ENCODE data around the gene CDH20. TPM values are rescaled to one million over a fixed set of nuclear protein-coding genes. Genes with fewer than 3 reads are reported as not detected.
A peak's percentile ranks its signal among the peaks of the same experiment; 100 is the strongest.

Gene CDH20
- total RNA-seq, 1 donor: not detected

DNA sequence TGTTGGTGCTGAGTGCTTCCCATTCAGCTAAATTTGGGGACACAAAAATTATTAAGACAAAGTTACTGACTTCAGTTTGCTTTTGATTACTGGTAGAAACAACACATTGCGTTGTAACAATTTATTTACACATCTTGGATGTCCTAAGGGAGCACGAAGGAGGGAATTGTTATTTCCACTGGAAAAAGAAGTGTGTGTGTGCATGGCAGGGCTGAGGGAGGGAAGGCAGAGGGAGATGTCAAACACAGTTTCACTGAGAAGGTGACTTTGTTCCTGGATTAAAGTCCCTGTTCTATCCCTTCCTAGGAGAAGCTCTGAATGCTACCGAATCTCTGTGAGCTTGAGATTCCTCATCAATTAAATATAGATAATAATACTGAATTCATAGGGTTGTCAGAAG lies 3.8 kb upstream of the CDH20 start:
- peaks cover 22% of the 10 kb centered on the region for H3K27me3 ChIP-seq (ENCODE audit: insufficient read depth, low read length)
- TF ChIP-seq CTCF (IDR thresholded peaks at IDR 0.05; ENCODE audit: extremely low read depth, low read depth, low read length): no peak
- H3K27ac ChIP-seq (ENCODE audit: low read depth, low read length): no peak overlapping the region
- H3K9me3 ChIP-seq (ENCODE audit: low read depth, low read length): no peaks in the 10 kb centered on the region
- H4K20me1 ChIP-seq (ENCODE audit: insufficient read depth, low read length): no peaks in the 10 kb centered on the region
- H3K4me2 ChIP-seq (ENCODE audit: insufficient read depth, low read length): no peak overlapping the region
- H3K4me1 ChIP-seq (ENCODE audit: insufficient read depth, low read length): no peaks in the 10 kb centered on the region
- H3K4me3 ChIP-seq (ENCODE audit: insufficient read depth, low read length): no peak overlapping the region
- no peaks in the 10 kb centered on the region for H3K36me3 ChIP-seq (ENCODE audit: insufficient read depth, low read length)
- no peak overlapping the region for H2AFZ ChIP-seq (ENCODE audit: low read length)
- no peak for DNase-seq (ENCODE audit: insufficient read length, low spot score, missing footprints)
- H3K79me2 ChIP-seq (ENCODE audit: insufficient read depth, low read length): no peaks in the 10 kb centered on the region

DNA sequence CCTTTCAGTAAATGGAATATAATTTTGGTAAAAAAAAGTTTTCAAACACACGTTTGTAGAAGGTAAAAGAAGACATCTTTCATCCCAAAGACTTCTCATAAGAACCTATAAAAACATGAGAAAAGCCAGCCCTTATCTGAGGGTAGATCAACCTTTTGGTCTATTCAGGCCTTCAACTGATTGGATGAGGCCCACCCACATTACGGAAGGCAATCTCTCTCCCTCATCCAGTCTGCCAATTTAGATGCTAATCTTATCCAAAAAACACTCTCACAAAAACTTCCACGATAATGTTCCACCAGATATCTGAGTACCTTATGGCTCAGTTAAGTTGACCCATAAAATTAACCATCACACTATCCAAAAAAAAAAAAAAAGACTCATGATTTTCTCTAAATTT lies 2.2 kb upstream of the CDH20 start:
- TF ChIP-seq CTCF (IDR thresholded peaks at IDR 0.05; ENCODE audit: extremely low read depth, low read depth, low read length): no peak
- H3K27ac ChIP-seq (ENCODE audit: low read depth, low read length): no peak overlapping the region
- peaks cover 37% of the 10 kb centered on the region for H3K27me3 ChIP-seq (ENCODE audit: insufficient read depth, low read length)
- no peaks in the 10 kb centered on the region for H4K20me1 ChIP-seq (ENCODE audit: insufficient read depth, low read length)
- no peaks in the 10 kb centered on the region for H3K9me3 ChIP-seq (ENCODE audit: low read depth, low read length)
- no peaks in the 10 kb centered on the region for H3K36me3 ChIP-seq (ENCODE audit: insufficient read depth, low read length)
- H2AFZ ChIP-seq (ENCODE audit: low read length): no peak overlapping the region
- no peaks in the 10 kb centered on the region for H3K79me2 ChIP-seq (ENCODE audit: insufficient read depth, low read length)
- H3K4me3 ChIP-seq (ENCODE audit: insufficient read depth, low read length): no peak overlapping the region
- no peak for DNase-seq (ENCODE audit: insufficient read length, low spot score, missing footprints)
- H3K4me2 ChIP-seq (ENCODE audit: insufficient read depth, low read length): no peak overlapping the region
- H3K4me1 ChIP-seq (ENCODE audit: insufficient read depth, low read length): peaks cover 5% of the 10 kb centered on the region

DNA sequence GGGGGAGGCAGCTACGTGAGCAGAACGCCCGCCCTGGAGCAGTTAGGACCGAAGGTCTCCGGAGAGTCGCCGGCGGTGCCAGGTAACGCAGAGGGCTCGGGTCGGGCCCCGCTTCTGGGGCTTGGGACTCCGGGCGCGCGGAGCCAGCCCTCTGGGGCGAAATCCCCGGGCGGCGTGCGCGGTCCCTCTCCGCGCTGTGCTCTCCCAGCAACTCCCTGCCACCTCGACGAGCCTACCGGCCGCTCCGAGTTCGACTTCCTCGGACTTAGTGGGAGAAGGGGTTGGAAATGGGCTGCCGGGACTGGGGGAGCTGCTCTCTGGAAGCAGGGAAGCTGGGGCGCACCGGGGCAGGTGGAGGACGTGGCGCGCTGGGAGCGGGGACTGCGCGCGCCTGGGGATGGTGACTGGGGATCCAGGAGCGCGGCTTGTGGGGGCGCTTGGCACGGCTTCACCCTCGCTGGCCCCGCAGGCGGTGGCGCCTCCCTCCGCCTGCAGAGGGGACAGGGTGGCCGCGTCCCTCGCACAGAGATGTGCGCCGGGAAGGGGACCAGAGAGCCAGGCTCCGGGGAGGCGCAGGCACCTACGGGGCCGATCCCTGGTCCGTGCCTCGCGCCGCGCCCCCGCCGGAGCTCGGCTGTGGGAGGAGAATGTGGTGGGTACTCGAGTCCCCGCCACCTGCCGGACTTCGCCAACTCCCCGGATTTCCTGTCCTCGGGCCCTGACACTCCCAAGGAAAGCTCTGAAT lies 688 bp downstream of the CDH20 start:
- no peak for TF ChIP-seq CTCF (IDR thresholded peaks at IDR 0.05; ENCODE audit: extremely low read depth, low read depth, low read length)
- no peaks in the 10 kb centered on the region for H3K79me2 ChIP-seq (ENCODE audit: insufficient read depth, low read length)
- no peaks in the 10 kb centered on the region for H3K36me3 ChIP-seq (ENCODE audit: insufficient read depth, low read length)
- H3K4me2 ChIP-seq (ENCODE audit: insufficient read depth, low read length): peak overlapping the region; percentile 48
- H3K4me1 ChIP-seq (ENCODE audit: insufficient read depth, low read length): peaks cover 5% of the 10 kb centered on the region
- H3K4me3 ChIP-seq (ENCODE audit: insufficient read depth, low read length): peak overlapping the region; percentile 50
- no peaks in the 10 kb centered on the region for H3K9me3 ChIP-seq (ENCODE audit: low read depth, low read length)
- no peak overlapping the region for H3K27ac ChIP-seq (ENCODE audit: low read depth, low read length)
- peak; percentile 63 for DNase-seq (ENCODE audit: insufficient read length, low spot score, missing footprints)
- H2AFZ ChIP-seq (ENCODE audit: low read length): no peak overlapping the region
- no peaks in the 10 kb centered on the region for H4K20me1 ChIP-seq (ENCODE audit: insufficient read depth, low read length)
- peaks cover 47% of the 10 kb centered on the region for H3K27me3 ChIP-seq (ENCODE audit: insufficient read depth, low read length)

DNA sequence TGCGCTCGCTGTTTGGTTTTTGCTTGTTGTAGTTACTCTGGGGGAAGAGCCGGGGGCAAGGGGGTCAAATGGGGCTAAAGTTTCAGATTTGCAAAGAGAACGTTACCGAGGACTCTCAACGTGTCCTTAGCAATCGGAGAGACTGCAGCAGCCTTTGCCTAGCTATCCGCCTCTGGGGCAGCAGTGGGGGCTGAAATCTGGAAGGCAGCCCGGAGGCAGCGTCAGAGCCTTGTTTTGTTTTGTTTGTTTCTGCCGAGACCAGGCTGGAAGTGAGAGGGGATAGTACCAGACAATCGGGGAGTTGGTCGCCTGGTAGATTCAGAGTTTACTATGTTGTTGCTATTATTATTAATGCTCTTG lies 1.2 kb downstream of the CDH20 start:
- no peaks in the 10 kb centered on the region for H3K36me3 ChIP-seq (ENCODE audit: insufficient read depth, low read length)
- H3K27ac ChIP-seq (ENCODE audit: low read depth, low read length): no peak overlapping the region
- no peak overlapping the region for H2AFZ ChIP-seq (ENCODE audit: low read length)
- no peak for TF ChIP-seq CTCF (IDR thresholded peaks at IDR 0.05; ENCODE audit: extremely low read depth, low read depth, low read length)
- H3K79me2 ChIP-seq (ENCODE audit: insufficient read depth, low read length): no peaks in the 10 kb centered on the region
- H3K4me1 ChIP-seq (ENCODE audit: insufficient read depth, low read length): peaks cover 5% of the 10 kb centered on the region
- no peaks in the 10 kb centered on the region for H4K20me1 ChIP-seq (ENCODE audit: insufficient read depth, low read length)
- H3K4me3 ChIP-seq (ENCODE audit: insufficient read depth, low read length): peak overlapping the region; percentile 50
- H3K27me3 ChIP-seq (ENCODE audit: insufficient read depth, low read length): peaks cover 46% of the 10 kb centered on the region
- no peaks in the 10 kb centered on the region for H3K9me3 ChIP-seq (ENCODE audit: low read depth, low read length)
- no peak for DNase-seq (ENCODE audit: insufficient read length, low spot score, missing footprints)
- H3K4me2 ChIP-seq (ENCODE audit: insufficient read depth, low read length): peak overlapping the region; percentile 48

Measured in osteoblast (primary cell).